ENCODE measurements around the gene LTBP4. TPM values are rescaled to one million over a fixed set of nuclear protein-coding genes. Genes with fewer than 3 reads are reported as not detected.

Gene LTBP4
- total and polyA plus RNA-seq, 2 experiments from 2014 or later = 50.2 to 163 TPM

GRCh38 chr19:40585982-40586422 lies 15.2 kb upstream of the LTBP4 start:
- TF ChIP-seq EZH2 (IDR thresholded peaks at IDR 0.05; ENCODE audit: borderline replicate concordance) (no peak), EZH2phosphoT487 (IDR thresholded peaks at IDR 0.05; ENCODE audit: low read depth, severe bottlenecking, unreplicated experiment) (no peak), CTCF (IDR thresholded peaks at IDR 0.05; ENCODE audit: poor library complexity) (no peak)

GRCh38 chr19:40586611-40587010 lies 14.6 kb upstream of the LTBP4 start:
- Histone ChIP-seq H3K4me1 (ENCODE audit: insufficient read depth) (no peaks in the 10 kb centered on the region), H2AFZ (no peak overlapping the region), H3K9me2 (replicated peaks; ENCODE audit: insufficient read depth) (no peaks in the 10 kb centered on the region), H3K36me3 (replicated peaks; ENCODE audit: insufficient read depth, low read depth) (no peaks in the 10 kb centered on the region), H3K27ac (no peak overlapping the region), H3K27me3 (no peaks in the 10 kb centered on the region), H3K9me3 (ENCODE audit: low read depth) (no peaks in the 10 kb centered on the region), H3K79me2 (no peaks in the 10 kb centered on the region), H4K20me1 (ENCODE audit: insufficient read depth, poor library complexity, severe bottlenecking) (no peaks in the 10 kb centered on the region), H3K4me3 (no peak overlapping the region), H3K4me2 (no peak overlapping the region)
- no peak for TF ChIP-seq EZH2 (IDR thresholded peaks at IDR 0.05; ENCODE audit: borderline replicate concordance)
- no peak for TF ChIP-seq CTCF (IDR thresholded peaks at IDR 0.05; ENCODE audit: poor library complexity)
- TF ChIP-seq EZH2phosphoT487 (IDR thresholded peaks at IDR 0.05; ENCODE audit: low read depth, severe bottlenecking, unreplicated experiment) = no peak
- WGBS (ENCODE audit: low lambda C conversion rate, missing lambda C conversion rate) = 98% methylated on average over 14 of the region's 14 CpGs
- no peak for DNase-seq (ENCODE audit: low spot score)

More at GRCh38 chr19:40585982-40586422, 15.2 kb upstream of the LTBP4 start:
- no peaks in the 10 kb centered on the region for H3K9me3 ChIP-seq (ENCODE audit: low read depth)
- no peak for DNase-seq (ENCODE audit: low spot score)
- H3K9me2 ChIP-seq (replicated peaks; ENCODE audit: insufficient read depth) = no peaks in the 10 kb centered on the region
- H3K27ac ChIP-seq = no peak overlapping the region
- no peak overlapping the region for H3K4me2 ChIP-seq
- no peak overlapping the region for H3K4me3 ChIP-seq
- WGBS (ENCODE audit: low lambda C conversion rate, missing lambda C conversion rate) = 95% methylated on average over 2 of the region's 2 CpGs
- H3K27me3 ChIP-seq = no peaks in the 10 kb centered on the region
- H3K4me1 ChIP-seq (ENCODE audit: insufficient read depth) = no peaks in the 10 kb centered on the region
- no peaks in the 10 kb centered on the region for H3K79me2 ChIP-seq
- H2AFZ ChIP-seq = no peak overlapping the region
- no peaks in the 10 kb centered on the region for H3K36me3 ChIP-seq (replicated peaks; ENCODE audit: insufficient read depth, low read depth)
- no peaks in the 10 kb centered on the region for H4K20me1 ChIP-seq (ENCODE audit: insufficient read depth, poor library complexity, severe bottlenecking)

- H3K4me2 ChIP-seq = no peak overlapping the region
- H3K79me2 ChIP-seq = no peaks in the 10 kb centered on the region
- no peak for TF ChIP-seq EZH2phosphoT487 (IDR thresholded peaks at IDR 0.05; ENCODE audit: low read depth, severe bottlenecking, unreplicated experiment)
- H4K20me1 ChIP-seq (ENCODE audit: insufficient read depth, poor library complexity, severe bottlenecking) = no peaks in the 10 kb centered on the region
- WGBS (ENCODE audit: low lambda C conversion rate, missing lambda C conversion rate) = 90% methylated on average over 17 of the region's 19 CpGs
- no peak overlapping the region for H2AFZ ChIP-seq
- H3K36me3 ChIP-seq (replicated peaks; ENCODE audit: insufficient read depth, low read depth) = no peaks in the 10 kb centered on the region
- H3K9me3 ChIP-seq (ENCODE audit: low read depth) = no peaks in the 10 kb centered on the region
- H3K27me3 ChIP-seq = no peaks in the 10 kb centered on the region
- H3K4me1 ChIP-seq (ENCODE audit: insufficient read depth) = no peaks in the 10 kb centered on the region
- H3K9me2 ChIP-seq (replicated peaks; ENCODE audit: insufficient read depth) = no peaks in the 10 kb centered on the region
- H3K4me3 ChIP-seq = no peak overlapping the region
- DNase-seq (ENCODE audit: low spot score) = no peak
- no peak overlapping the region for H3K27ac ChIP-seq
Observed at GRCh38 chr19:40588110-40588854, 12.9 kb upstream of the LTBP4 start.

- no peak for TF ChIP-seq EZH2 (IDR thresholded peaks at IDR 0.05; ENCODE audit: borderline replicate concordance)
- no peak for TF ChIP-seq CTCF (IDR thresholded peaks at IDR 0.05; ENCODE audit: poor library complexity)
- TF ChIP-seq EZH2phosphoT487 (IDR thresholded peaks at IDR 0.05; ENCODE audit: low read depth, severe bottlenecking, unreplicated experiment) = no peak
- H3K79me2 ChIP-seq = no peaks in the 10 kb centered on the region
- no peaks in the 10 kb centered on the region for H3K36me3 ChIP-seq (replicated peaks; ENCODE audit: insufficient read depth, low read depth)
- no peak overlapping the region for H2AFZ ChIP-seq
- H4K20me1 ChIP-seq (ENCODE audit: insufficient read depth, poor library complexity, severe bottlenecking) = no peaks in the 10 kb centered on the region
- no peak for DNase-seq (ENCODE audit: low spot score)
- no peaks in the 10 kb centered on the region for H3K9me3 ChIP-seq (ENCODE audit: low read depth)
- no peak overlapping the region for H3K27ac ChIP-seq
- H3K9me2 ChIP-seq (replicated peaks; ENCODE audit: insufficient read depth) = no peaks in the 10 kb centered on the region
- H3K4me1 ChIP-seq (ENCODE audit: insufficient read depth) = no peaks in the 10 kb centered on the region
- no peak overlapping the region for H3K4me2 ChIP-seq
- no peak overlapping the region for H3K4me3 ChIP-seq
- no peaks in the 10 kb centered on the region for H3K27me3 ChIP-seq
- 100% methylated on average over 8 of the region's 9 CpGs for WGBS (ENCODE audit: low lambda C conversion rate, missing lambda C conversion rate)
Observed at GRCh38 chr19:40588926-40589569, 12.1 kb upstream of the LTBP4 start.

All from hepatocyte (in vitro differentiated cells).